Measurements from ENCODE around the gene CD3D. TPM values are rescaled to one million over a fixed set of nuclear protein-coding genes. Genes with fewer than 3 reads are reported as not detected.

The CD3D gene
- total RNA-seq (0.92 and 2.3 TPM in 2 replicates), polyA plus RNA-seq (1.8 and 3.6 TPM in 2 replicates)

DNA sequence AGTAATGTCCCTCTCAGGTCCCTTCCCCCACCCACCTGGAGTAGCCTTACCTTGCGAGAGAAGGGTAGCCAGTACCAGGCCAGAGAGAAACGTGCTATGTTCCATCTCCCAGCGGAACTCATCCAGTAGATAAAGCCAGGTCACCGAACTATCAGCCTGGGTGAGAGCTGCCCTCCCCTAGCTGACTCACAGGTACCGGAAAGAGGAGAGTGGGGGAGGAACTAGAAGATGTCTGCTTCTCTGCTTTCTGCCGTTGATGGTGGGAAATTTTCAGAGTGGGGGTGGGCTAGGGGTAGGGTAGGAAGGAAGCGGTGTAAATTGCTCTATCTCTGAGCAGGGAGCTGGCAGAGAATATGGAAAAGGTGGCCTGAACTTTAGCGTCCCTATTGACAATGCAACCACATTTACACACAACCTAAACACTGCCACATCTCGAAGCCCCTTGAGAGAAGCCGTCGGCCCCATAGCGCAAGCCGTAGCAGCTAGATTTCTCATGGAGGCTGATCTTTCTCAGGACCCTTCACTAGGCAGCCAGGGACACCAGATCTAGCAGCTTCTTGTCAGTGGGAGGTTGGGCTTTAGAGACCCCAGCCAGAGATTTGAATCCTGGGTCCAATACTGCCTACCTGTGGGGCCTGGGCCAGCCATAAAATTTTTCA, at the start of gene CD3D:
CD3D (minus strand) TSS at position 203 of the 659 bp plus-strand sequence; CDS start at position 105, 98 bp downstream.
- H3K4me3 ChIP-seq = no peak within 1 kb of the TSS
- no peak within 1 kb of the TSS for H3K4me2 ChIP-seq
- TF ChIP-seq EZH2phosphoT487 (IDR thresholded peaks at IDR 0.05; ENCODE audit: low read depth, severe bottlenecking, unreplicated experiment) (no peak), EZH2 (IDR thresholded peaks at IDR 0.05; ENCODE audit: borderline replicate concordance) (no peak)
- TF ChIP-seq, protein P1, sequence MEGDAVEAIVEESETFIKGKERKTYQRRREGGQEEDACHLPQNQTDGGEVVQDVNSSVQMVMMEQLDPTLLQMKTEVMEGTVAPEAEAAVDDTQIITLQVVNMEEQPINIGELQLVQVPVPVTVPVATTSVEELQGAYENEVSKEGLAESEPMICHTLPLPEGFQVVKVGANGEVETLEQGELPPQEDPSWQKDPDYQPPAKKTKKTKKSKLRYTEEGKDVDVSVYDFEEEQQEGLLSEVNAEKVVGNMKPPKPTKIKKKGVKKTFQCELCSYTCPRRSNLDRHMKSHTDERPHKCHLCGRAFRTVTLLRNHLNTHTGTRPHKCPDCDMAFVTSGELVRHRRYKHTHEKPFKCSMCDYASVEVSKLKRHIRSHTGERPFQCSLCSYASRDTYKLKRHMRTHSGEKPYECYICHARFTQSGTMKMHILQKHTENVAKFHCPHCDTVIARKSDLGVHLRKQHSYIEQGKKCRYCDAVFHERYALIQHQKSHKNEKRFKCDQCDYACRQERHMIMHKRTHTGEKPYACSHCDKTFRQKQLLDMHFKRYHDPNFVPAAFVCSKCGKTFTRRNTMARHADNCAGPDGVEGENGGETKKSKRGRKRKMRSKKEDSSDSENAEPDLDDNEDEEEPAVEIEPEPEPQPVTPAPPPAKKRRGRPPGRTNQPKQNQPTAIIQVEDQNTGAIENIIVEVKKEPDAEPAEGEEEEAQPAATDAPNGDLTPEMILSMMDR (IDR thresholded peaks at IDR 0.05; ENCODE audit: poor library complexity) = no peak

DNA sequence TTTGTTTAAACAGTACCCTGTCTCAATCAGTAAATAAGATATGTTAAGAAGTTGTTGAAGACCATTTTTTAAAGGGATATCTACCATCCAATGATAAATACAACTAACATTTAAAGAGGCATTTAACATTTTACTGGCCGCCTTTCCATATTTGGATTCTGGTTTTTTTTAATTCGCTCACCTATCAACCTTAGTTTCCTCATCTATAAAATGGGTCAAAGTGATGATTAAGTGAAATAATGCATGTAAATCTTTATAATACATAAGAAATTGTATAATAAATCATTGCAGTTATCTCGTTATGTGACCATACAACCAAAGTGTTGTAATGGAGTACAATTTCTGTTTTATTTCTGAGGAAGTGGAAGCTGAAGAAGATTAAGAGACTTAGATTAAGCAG, 41.2 kb upstream of the CD3D start:
- Histone ChIP-seq H3K4me3 (no peak overlapping the region), H4K20me1 (ENCODE audit: insufficient read depth, poor library complexity, severe bottlenecking) (no peaks in the 10 kb centered on the region), H3K27me3 (no peaks in the 10 kb centered on the region), H2AFZ (no peak overlapping the region), H3K79me2 (no peaks in the 10 kb centered on the region), H3K9me3 (ENCODE audit: low read depth) (no peaks in the 10 kb centered on the region), H3K4me2 (no peak overlapping the region), H3K27ac (no peak overlapping the region), H3K4me1 (ENCODE audit: insufficient read depth) (no peaks in the 10 kb centered on the region), H3K9me2 (replicated peaks; ENCODE audit: insufficient read depth) (no peaks in the 10 kb centered on the region), H3K36me3 (replicated peaks; ENCODE audit: insufficient read depth, low read depth) (no peaks in the 10 kb centered on the region)
- no peak for DNase-seq (ENCODE audit: low spot score)
- TF ChIP-seq, protein P1 (IDR thresholded peaks at IDR 0.05; ENCODE audit: poor library complexity) = no peak
- TF ChIP-seq EZH2phosphoT487 (IDR thresholded peaks at IDR 0.05; ENCODE audit: low read depth, severe bottlenecking, unreplicated experiment) = no peak
- no peak for TF ChIP-seq EZH2 (IDR thresholded peaks at IDR 0.05; ENCODE audit: borderline replicate concordance)
- WGBS (ENCODE audit: low lambda C conversion rate, missing lambda C conversion rate) = 93% methylated on average over 3 of the region's 3 CpGs

More for the DNA sequence above, at the start of gene CD3D:
- WGBS (ENCODE audit: low lambda C conversion rate, missing lambda C conversion rate) = 79% methylated on average over 13 of the region's 13 CpGs
- no peaks in the 10 kb centered on the region for H3K27me3 ChIP-seq
- no peaks in the 10 kb centered on the region for H3K9me3 ChIP-seq (ENCODE audit: low read depth)
- no peaks in the 10 kb centered on the region for H4K20me1 ChIP-seq (ENCODE audit: insufficient read depth, poor library complexity, severe bottlenecking)
- H3K27ac ChIP-seq = no peak within 1 kb of the TSS
- H3K9me2 ChIP-seq (replicated peaks; ENCODE audit: insufficient read depth) = no peaks in the 10 kb centered on the region
- no peaks in the 10 kb centered on the region for H3K79me2 ChIP-seq
- H3K4me1 ChIP-seq (ENCODE audit: insufficient read depth) = peaks cover 12% of the 10 kb centered on the region
- no peak for DNase-seq (ENCODE audit: low spot score)
- H2AFZ ChIP-seq = no peak within 1 kb of the TSS
- no peaks in the 10 kb centered on the region for H3K36me3 ChIP-seq (replicated peaks; ENCODE audit: insufficient read depth, low read depth)

- H3K4me2 ChIP-seq = no peak overlapping the region
- H3K4me3 ChIP-seq = no peak overlapping the region
- H3K27me3 ChIP-seq = no peaks in the 10 kb centered on the region
- no peak overlapping the region for H3K27ac ChIP-seq
- WGBS (ENCODE audit: low lambda C conversion rate, missing lambda C conversion rate) = 90% methylated on average over 3 of the region's 3 CpGs
- TF ChIP-seq, protein P1 (IDR thresholded peaks at IDR 0.05; ENCODE audit: poor library complexity) = no peak
- TF ChIP-seq EZH2phosphoT487 (IDR thresholded peaks at IDR 0.05; ENCODE audit: low read depth, severe bottlenecking, unreplicated experiment) (no peak), EZH2 (IDR thresholded peaks at IDR 0.05; ENCODE audit: borderline replicate concordance) (no peak)
- H3K9me3 ChIP-seq (ENCODE audit: low read depth) = no peaks in the 10 kb centered on the region
- no peaks in the 10 kb centered on the region for H3K36me3 ChIP-seq (replicated peaks; ENCODE audit: insufficient read depth, low read depth)
- DNase-seq (ENCODE audit: low spot score) = no peak
- H3K79me2 ChIP-seq = no peaks in the 10 kb centered on the region
- H4K20me1 ChIP-seq (ENCODE audit: insufficient read depth, poor library complexity, severe bottlenecking) = no peaks in the 10 kb centered on the region
- no peaks in the 10 kb centered on the region for H3K4me1 ChIP-seq (ENCODE audit: insufficient read depth)
- H2AFZ ChIP-seq = no peak overlapping the region
- H3K9me2 ChIP-seq (replicated peaks; ENCODE audit: insufficient read depth) = no peaks in the 10 kb centered on the region
Observed at GRCh38 chr11:118382954-118383353, 40.4 kb upstream of the CD3D start.
